DOHH2 (cell line): ENCODE measurements around the gene TRMU.

Experiments
- H3F3A ChIP-seq: fragments of 200-600 bp; sonication (generic), shearing (Covaris generic); 2 replicates; pipeline ENCODE4 v1.6.0; 2016; ENCODE audit warnings: antibody characterized with exemption, mild to moderate bottlenecking; ENCODE audit not compliant: control insufficient read depth, insufficient read depth
- H3K27ac ChIP-seq: fragments of 200-600 bp; sonication (generic); 2 replicates; pipeline ENCODE4 v1.5.1; 2014; ENCODE audit warnings: low read depth, mild to moderate bottlenecking, low read length, moderate library complexity
- H3K27me3 ChIP-seq: fragments of 200-600 bp; sonication (generic); 2 replicates; pipeline ENCODE4 v1.6.1; 2014; ENCODE audit warnings: mild to moderate bottlenecking, low read length, mixed read lengths; ENCODE audit not compliant: control insufficient read depth
- H3K36me3 ChIP-seq: fragments of 200-600 bp; sonication (generic); 2 replicates; pipeline ENCODE4 v1.6.1; 2014; ENCODE audit warnings: mild to moderate bottlenecking, low read length, moderate library complexity, mixed read lengths; ENCODE audit not compliant: control insufficient read depth
- H3K4me1 ChIP-seq: fragments of 200-600 bp; sonication (generic); 2 replicates; pipeline ENCODE4 v1.6.1; 2014; ENCODE audit warnings: mild to moderate bottlenecking, low read length, mixed read lengths; ENCODE audit not compliant: control insufficient read depth
- H3K4me2 ChIP-seq: fragments of 200-600 bp; sonication (generic); 2 replicates; pipeline ENCODE4 v1.6.0; 2014; ENCODE audit warnings: mild to moderate bottlenecking, low read length, moderate library complexity
- H3K4me3 ChIP-seq: fragments of 200-600 bp; sonication (generic); 2 replicates; pipeline ENCODE4 v1.5.1; 2014; ENCODE audit warnings: mild to moderate bottlenecking, low read length, mixed read lengths
- H3K79me2 ChIP-seq: fragments of 200-600 bp; sonication (generic); 2 replicates; pipeline ENCODE4 v1.6.1; 2014; ENCODE audit warnings: mild to moderate bottlenecking, low read length, mixed read lengths; ENCODE audit not compliant: control insufficient read depth
- H3K9me2 ChIP-seq: fragments of 200-600 bp; sonication (generic); replicated peaks from 2 replicates; pipeline ENCODE4 v1.6.1; 2014; ENCODE audit warnings: mild to moderate bottlenecking, low read length, mixed read lengths; ENCODE audit not compliant: control insufficient read depth
- H3K9me3 ChIP-seq: fragments of 200-600 bp; sonication (generic); 2 replicates; pipeline ENCODE4 v1.6.1; 2014; ENCODE audit warnings: antibody characterized with exemption, low read length, mixed read lengths; ENCODE audit not compliant: control insufficient read depth, insufficient read depth
- H4K20me1 ChIP-seq: fragments of 200-600 bp; sonication (generic); 2 replicates; pipeline ENCODE4 v1.6.0; 2014; ENCODE audit warnings: low read depth, mild to moderate bottlenecking, antibody characterized with exemption, low read length, moderate library complexity; ENCODE audit not compliant: control insufficient read depth, insufficient read depth
- CTCF ChIP-seq: fragments of 200-600 bp; sonication (generic); IDR thresholded peaks from one replicate; pipeline ENCODE4 v1.5.1; 2014; ENCODE audit warnings: antibody characterized with exemption, mild to moderate bottlenecking, low read depth, low read length; ENCODE audit not compliant: poor library complexity, severe bottlenecking
- EZH2phosphoT487 ChIP-seq: fragments of 200-600 bp; sonication (generic); IDR thresholded peaks from 2 replicates; pipeline ENCODE4 v1.6.1; 2017; ENCODE audit warnings: borderline replicate concordance, mild to moderate bottlenecking, antibody characterized with exemption, low read length, moderate library complexity, mixed read lengths

The TRMU gene

DNA sequence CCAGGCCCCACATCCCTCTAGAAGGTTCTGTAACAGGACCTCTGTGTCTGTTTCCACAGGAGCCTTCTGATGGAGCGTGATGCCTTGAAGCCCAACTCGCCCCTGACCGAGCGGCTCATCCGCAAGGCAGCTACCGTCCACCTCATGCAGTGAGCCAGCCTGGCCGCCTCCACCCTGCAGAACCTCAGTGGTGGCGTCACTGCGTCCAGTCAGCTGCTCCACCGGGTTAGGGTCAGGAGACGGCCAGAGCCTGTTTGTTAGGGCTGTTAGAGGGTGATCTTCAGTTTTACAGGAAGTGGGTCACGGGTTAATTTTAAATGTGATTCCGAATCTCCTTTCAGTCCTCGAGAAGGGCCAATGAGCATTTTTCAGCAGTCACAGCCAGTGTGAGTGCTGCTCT is 42.8 kb upstream of the TRMU start:
- Histone ChIP-seq H3K36me3 (peaks cover 10% of the 10 kb centered on the region), H3K4me1 (peaks cover 55% of the 10 kb centered on the region), H3K9me3 (no peaks in the 10 kb centered on the region), H3K4me3 (peak overlapping the region; percentile 32; the same call in 1 of the 2 replicates), H3K79me2 (peaks cover 20% of the 10 kb centered on the region), H3F3A (peaks cover 6% of the 10 kb centered on the region), H3K4me2 (peak overlapping the region; percentile 56), H3K9me2 (no peaks in the 10 kb centered on the region), H3K27ac (peak overlapping the region; percentile 47; the same call in 1 of the 2 replicates), H4K20me1 (no peaks in the 10 kb centered on the region), H3K27me3 (no peaks in the 10 kb centered on the region)
- TF ChIP-seq EZH2phosphoT487 (no peak), CTCF (no peak)

- peaks cover 6% of the 10 kb centered on the region for H3F3A ChIP-seq
- H3K9me2 ChIP-seq = no peaks in the 10 kb centered on the region
- H3K4me1 ChIP-seq = peaks cover 55% of the 10 kb centered on the region
- peaks cover 18% of the 10 kb centered on the region for H3K36me3 ChIP-seq
- peak overlapping the region; percentile 56 for H3K4me2 ChIP-seq
- H3K9me3 ChIP-seq = no peaks in the 10 kb centered on the region
- H3K27me3 ChIP-seq = no peaks in the 10 kb centered on the region
- peak overlapping the region; percentile 32 for H3K4me3 ChIP-seq
- H3K27ac ChIP-seq = peak overlapping the region; percentile 47
- TF ChIP-seq EZH2phosphoT487 (no peak), CTCF (no peak)
- peaks cover 30% of the 10 kb centered on the region for H3K79me2 ChIP-seq
- no peaks in the 10 kb centered on the region for H4K20me1 ChIP-seq
Measured at GRCh38 chr22:46293577-46294260, 41.8 kb upstream of the TRMU start.

- H3K4me2 ChIP-seq = peak overlapping the region; percentile 97
- peaks cover 27% of the 10 kb centered on the region for H3K36me3 ChIP-seq
- peaks cover 40% of the 10 kb centered on the region for H3K79me2 ChIP-seq
- no peaks in the 10 kb centered on the region for H3K9me2 ChIP-seq
- H3K9me3 ChIP-seq = no peaks in the 10 kb centered on the region
- peaks cover 55% of the 10 kb centered on the region for H3K4me1 ChIP-seq
- H3K4me3 ChIP-seq = no peak overlapping the region; the same call in 1 of the 2 replicates
- peaks cover 6% of the 10 kb centered on the region for H3F3A ChIP-seq
- no peaks in the 10 kb centered on the region for H3K27me3 ChIP-seq
- no peak for TF ChIP-seq CTCF
- no peak for TF ChIP-seq EZH2phosphoT487
- no peaks in the 10 kb centered on the region for H4K20me1 ChIP-seq
- no peak overlapping the region for H3K27ac ChIP-seq
Measured at GRCh38 chr22:46294784-46295183, 40.7 kb upstream of the TRMU start.
